Lower lobe of right lung (tissue), 2 donors: ENCODE data around the gene EEA1. TPM values are rescaled to one million over a fixed set of nuclear protein-coding genes. Genes with fewer than 3 reads are reported as not detected.

Experiments
- ATAC-seq, 2 donors: fragments of 200-7000 bp; cut with Tn5 transposase; one replicate each; pipeline ENCODE4 v1.9.1; 2020 to 2022; ENCODE audit warnings: mild to moderate bottlenecking in 2 of 2, moderate library complexity in 2 of 2
- DNase-seq: peaks from one replicate; pipeline ENCODE4 v3.0.0-alpha.2; 2020
- H3K27ac ChIP-seq: fragments of 200-600 bp; one replicate; pipeline ENCODE4 v1.8.0; 2022
- H3K27me3 ChIP-seq: fragments of 200-600 bp; one replicate; pipeline ENCODE4 v1.8.0; 2022; ENCODE audit warnings: low read depth
- H3K36me3 ChIP-seq: fragments of 200-600 bp; one replicate; pipeline ENCODE4 v1.8.0; 2022; ENCODE audit warnings: mild to moderate bottlenecking
- H3K4me1 ChIP-seq: fragments of 200-600 bp; one replicate; pipeline ENCODE4 v1.8.0; 2022
- H3K4me3 ChIP-seq: fragments of 200-600 bp; one replicate; pipeline ENCODE4 v1.8.0; 2022; ENCODE audit warnings: mild to moderate bottlenecking
- H3K9me3 ChIP-seq: fragments of 200-600 bp; one replicate; pipeline ENCODE4 v1.8.0; 2022
- intact Hi-C: fragments of 100-400 bp; cut with DNase I; formaldehyde crosslinking; loops from one replicate; pipeline ENCODE4 v1.11.0; 2022
- total RNA-seq: library from RNA; stranded (reverse); fragmentation: NEBNext Ultra II Directional; extraction: Animal tissue kit (Norgen Biotek cat#: 25700); gene quantifications from one replicate; pipeline ENCODE4 v1.2.1, GENCODE V29; 2021
- TF ChIP-seq, protein P1 (sequence below): fragments of 200-600 bp; IDR thresholded peaks from one replicate; pipeline ENCODE4 v1.8.0; 2022; ENCODE audit warnings: antibody characterized with exemption, mild to moderate bottlenecking
- donor health status: DM: no; HTN: yes; CAD: no; lungs with severe emphysema.

EEA1 gene
- total RNA-seq, 1 donor from 2014 or later: 33.5 TPM

DNA sequence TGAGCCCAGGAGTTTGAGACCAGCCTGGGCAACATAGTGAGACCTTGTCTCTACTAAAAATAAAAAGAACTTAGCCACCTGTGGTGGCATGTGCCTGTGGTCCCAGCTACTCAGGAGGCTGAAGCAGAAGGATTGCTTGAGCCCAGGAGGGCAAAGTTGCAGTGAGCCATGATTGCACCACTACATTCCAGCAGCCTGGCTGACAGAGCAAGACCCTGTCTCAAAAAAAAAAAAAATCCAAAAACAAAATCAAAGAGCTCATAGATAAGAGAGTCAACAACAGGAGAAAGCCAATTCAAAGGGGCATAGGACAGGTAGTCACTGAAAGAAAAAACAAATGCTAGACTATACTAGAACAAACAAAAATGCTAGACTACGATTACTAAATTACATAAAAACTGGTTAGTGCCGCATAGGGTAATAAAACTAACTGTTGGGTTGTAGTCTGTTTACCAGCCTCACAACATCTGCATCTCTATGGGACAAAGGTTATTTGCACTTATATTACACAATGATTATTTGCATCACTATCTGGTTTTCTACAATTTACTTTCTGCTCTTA, 16.6 kb upstream of the EEA1 start:
- no peak overlapping the region for H3K4me3 ChIP-seq
- no peaks in the 10 kb centered on the region for H3K36me3 ChIP-seq
- no peak overlapping the region for H3K27ac ChIP-seq
- intact Hi-C loops: no loop called here
- TF ChIP-seq, protein P1, sequence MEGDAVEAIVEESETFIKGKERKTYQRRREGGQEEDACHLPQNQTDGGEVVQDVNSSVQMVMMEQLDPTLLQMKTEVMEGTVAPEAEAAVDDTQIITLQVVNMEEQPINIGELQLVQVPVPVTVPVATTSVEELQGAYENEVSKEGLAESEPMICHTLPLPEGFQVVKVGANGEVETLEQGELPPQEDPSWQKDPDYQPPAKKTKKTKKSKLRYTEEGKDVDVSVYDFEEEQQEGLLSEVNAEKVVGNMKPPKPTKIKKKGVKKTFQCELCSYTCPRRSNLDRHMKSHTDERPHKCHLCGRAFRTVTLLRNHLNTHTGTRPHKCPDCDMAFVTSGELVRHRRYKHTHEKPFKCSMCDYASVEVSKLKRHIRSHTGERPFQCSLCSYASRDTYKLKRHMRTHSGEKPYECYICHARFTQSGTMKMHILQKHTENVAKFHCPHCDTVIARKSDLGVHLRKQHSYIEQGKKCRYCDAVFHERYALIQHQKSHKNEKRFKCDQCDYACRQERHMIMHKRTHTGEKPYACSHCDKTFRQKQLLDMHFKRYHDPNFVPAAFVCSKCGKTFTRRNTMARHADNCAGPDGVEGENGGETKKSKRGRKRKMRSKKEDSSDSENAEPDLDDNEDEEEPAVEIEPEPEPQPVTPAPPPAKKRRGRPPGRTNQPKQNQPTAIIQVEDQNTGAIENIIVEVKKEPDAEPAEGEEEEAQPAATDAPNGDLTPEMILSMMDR: no peak
- no peaks in the 10 kb centered on the region for H3K27me3 ChIP-seq
- no peak for ATAC-seq
- no peak for DNase-seq
- no peaks in the 10 kb centered on the region for H3K4me1 ChIP-seq
- no peaks in the 10 kb centered on the region for H3K9me3 ChIP-seq

DNA sequence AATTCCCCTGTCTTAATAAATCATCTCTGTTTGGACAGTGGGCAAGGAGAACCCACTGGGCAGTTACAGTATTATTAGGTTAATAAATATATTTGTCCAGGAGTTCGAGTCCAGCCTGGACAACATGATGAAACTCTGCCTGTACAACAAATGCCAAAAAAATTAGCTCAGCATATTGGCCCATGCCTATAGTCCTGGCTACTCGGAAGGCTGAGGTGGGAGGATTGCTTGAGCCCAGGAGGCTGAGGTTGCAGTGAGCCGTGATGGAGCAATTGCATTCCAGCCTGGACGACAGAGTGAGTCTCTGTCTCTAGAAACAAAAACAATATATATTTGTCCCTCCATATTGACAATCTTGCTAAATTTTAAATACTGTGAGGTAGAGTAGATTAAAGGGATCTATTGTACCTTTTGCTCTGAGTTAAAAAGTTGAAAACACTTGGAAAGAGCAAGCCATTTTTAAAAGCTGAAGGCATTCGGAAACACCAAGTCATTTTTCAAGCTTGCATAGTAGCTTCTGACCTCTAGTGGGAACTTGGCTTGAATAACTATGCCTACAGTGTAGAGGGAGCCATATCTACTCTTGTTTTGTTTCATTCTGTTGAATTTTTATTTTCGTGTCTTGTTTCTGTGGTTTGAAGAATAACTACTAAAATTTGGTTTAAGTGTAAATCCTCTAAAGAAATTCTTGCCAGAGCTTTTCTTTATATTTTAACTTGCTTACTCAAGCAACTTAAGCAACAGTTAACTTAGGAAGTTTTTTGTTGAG, 14.6 kb upstream of the EEA1 start:
- Histone ChIP-seq H3K4me1 (no peaks in the 10 kb centered on the region), H3K9me3 (no peaks in the 10 kb centered on the region), H3K4me3 (no peak overlapping the region), H3K36me3 (no peaks in the 10 kb centered on the region), H3K27ac (no peak overlapping the region), H3K27me3 (no peaks in the 10 kb centered on the region)
- intact Hi-C loops: no loop called here
- DNase-seq: no peak
- TF ChIP-seq, protein P1: no peak
- ATAC-seq: no peak

DNA sequence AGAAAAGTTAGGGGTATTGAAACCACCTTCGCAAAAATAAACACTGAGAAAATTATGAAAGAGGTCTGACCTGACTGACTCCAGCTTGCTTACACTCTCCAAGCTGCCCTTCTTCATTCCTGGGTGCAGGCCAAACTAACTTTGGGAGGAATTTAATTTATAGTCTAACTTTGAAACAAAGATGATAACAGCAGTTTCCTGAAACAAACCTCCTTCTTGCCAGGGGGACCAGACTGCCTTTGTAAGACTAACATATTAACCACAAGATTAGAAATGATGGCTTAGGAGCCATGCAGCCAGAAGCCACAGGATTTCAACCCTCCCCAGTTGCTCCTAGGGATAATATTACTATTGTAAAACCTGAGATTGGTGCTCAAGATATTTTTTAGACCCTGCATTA, 13.8 kb upstream of the EEA1 start:
- Histone ChIP-seq H3K4me3 (no peak overlapping the region), H3K9me3 (no peaks in the 10 kb centered on the region), H3K27ac (no peak overlapping the region), H3K36me3 (no peaks in the 10 kb centered on the region), H3K4me1 (no peaks in the 10 kb centered on the region), H3K27me3 (no peaks in the 10 kb centered on the region)
- DNase-seq (no peak), ATAC-seq (no peak)
- intact Hi-C loops: no loop called here
- TF ChIP-seq, protein P1: no peak

DNA sequence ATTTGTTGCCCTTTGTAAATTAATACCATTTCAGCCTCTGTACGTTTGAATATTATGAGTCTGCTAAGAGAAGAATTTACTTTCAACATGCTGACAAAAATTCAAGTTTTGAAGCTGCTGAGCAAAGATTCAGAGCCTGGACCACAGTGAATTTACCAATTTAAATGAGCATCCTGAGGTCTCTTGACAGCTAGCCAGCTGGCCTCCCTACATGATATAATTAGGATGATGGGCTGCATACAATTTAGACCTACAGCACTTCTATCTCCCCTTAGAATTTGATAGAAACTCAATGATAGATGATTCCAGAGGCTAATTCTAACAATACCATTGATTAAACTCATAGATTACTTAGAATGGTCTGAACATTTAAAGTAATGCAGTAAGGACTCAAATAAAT, 10.0 kb upstream of the EEA1 start:
- intact Hi-C loops: no loop called here
- no peaks in the 10 kb centered on the region for H3K4me1 ChIP-seq
- TF ChIP-seq, protein P1: no peak
- no peak overlapping the region for H3K27ac ChIP-seq
- H3K4me3 ChIP-seq: no peak overlapping the region
- DNase-seq: no peak
- no peaks in the 10 kb centered on the region for H3K9me3 ChIP-seq
- H3K36me3 ChIP-seq: no peaks in the 10 kb centered on the region
- no peaks in the 10 kb centered on the region for H3K27me3 ChIP-seq
- no peak for ATAC-seq

DNA sequence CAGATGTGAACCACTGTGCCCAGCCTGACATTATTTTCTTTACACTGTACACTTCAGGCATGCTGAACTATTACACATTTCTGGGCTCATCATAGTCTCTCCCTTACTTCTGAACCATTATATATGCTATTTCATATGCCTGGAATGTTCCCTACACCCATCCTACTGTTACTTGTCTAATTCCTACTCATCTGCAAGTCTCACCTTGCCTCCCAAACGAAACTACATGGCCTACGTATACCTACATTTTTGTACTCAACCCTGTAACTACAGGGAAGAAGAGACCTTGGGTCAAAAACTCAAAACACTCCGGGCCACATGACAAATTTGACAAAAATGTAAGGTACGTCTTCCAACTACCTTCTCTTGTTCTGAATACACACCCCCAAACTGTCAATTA, 9.5 kb upstream of the EEA1 start:
- Histone ChIP-seq H3K4me3 (no peak overlapping the region), H3K36me3 (no peaks in the 10 kb centered on the region), H3K4me1 (no peaks in the 10 kb centered on the region), H3K27me3 (no peaks in the 10 kb centered on the region), H3K27ac (no peak overlapping the region), H3K9me3 (no peaks in the 10 kb centered on the region)
- ATAC-seq: no peak
- TF ChIP-seq, protein P1: no peak
- DNase-seq: no peak
- intact Hi-C loops: no loop called here
